ENCODE measurements around the gene PTDSS2.
"Not testable (repeated sequence)": the region's sequence is repeated elsewhere in the genome, so short reads cannot be mapped to it uniquely, and the experiment has no call there.

PTDSS2 gene

GRCh38 chr11:414318-414857 lies 35.7 kb upstream of the PTDSS2 start:
- no peak for DNase-seq

- DNase-seq, result no peak
These were observed 34.4 kb upstream of the PTDSS2 start for GRCh38 chr11:415640-416041.

DNA sequence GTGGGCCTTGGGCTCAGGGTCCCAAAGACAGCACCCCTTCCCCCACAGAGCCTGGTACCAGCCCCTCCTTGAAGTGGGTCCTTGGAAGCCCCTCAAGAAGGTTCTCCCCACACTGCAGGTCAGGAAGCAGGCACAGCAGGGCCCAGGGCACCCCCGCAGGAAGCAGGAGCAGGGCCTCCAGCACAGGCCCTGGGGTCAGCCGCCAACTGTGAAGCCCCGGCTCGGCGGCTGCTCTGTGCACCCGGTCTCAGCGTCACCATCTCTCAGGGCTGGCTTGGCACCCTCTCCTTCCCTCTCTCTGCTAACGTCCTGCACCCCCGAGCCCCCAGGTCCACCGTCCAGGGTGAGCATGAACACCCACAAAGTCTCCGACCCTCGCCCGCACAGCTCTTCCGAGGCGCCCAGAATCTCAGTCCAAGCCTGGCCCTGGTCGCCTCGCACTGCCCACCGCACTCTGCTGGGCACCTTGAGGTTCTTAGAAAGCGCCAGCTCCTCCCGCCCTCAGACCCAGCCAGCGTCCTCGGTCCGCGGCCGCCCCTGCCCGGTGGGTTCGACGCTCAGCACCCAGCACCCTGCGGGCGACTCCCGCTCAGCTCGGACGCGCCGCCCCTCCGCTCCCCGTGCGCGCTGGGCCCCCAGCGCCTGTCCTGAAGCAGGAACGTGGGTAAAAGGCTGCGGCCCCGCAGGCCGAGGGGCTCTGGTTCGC lies 33.9 kb upstream of the PTDSS2 start:
- no peak for DNase-seq

DNA sequence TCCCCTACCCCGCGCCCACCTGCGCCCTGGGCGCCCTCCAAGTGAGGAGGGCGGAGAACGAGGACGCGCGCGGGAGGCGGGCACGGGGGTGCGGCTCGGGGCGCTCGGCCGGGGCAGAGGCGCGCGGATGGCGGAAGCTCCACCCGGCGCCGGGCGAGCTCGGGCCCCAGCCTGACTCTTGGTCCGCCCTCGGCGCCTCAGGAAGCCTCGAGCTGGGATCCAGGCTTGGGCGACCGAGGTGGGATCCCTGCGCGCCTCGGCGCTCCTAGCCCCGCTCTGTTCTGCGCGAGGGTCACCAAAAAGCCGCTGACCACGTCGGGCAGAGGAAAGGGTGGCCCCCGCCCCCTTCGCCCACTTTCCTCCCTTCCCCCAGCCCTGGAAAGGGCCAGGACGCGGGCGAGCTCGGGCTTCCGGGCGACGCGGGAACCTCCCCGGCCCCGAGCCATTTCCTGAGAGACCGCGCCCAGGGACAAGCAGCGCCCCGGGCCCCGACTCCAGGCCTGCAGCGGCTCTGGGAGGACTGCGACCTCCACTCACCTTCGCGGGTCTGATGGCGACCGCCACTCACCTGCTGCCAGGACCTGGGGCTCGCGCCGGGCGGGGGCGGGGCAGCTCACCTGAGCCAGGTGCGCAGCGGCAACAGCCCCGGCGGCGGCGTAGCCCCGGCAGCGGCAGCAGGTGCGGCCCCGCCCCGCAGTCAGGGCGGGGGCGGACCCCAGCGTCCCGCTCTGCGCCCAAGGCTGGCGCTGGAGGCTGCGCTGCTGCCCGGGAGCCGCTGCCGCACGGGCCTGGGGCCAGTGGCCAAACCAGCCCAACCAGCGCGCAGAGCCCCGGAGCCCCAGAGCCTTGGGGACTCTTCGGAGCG lies 33.1 kb upstream of the PTDSS2 start:
- no peak for DNase-seq

DNA sequence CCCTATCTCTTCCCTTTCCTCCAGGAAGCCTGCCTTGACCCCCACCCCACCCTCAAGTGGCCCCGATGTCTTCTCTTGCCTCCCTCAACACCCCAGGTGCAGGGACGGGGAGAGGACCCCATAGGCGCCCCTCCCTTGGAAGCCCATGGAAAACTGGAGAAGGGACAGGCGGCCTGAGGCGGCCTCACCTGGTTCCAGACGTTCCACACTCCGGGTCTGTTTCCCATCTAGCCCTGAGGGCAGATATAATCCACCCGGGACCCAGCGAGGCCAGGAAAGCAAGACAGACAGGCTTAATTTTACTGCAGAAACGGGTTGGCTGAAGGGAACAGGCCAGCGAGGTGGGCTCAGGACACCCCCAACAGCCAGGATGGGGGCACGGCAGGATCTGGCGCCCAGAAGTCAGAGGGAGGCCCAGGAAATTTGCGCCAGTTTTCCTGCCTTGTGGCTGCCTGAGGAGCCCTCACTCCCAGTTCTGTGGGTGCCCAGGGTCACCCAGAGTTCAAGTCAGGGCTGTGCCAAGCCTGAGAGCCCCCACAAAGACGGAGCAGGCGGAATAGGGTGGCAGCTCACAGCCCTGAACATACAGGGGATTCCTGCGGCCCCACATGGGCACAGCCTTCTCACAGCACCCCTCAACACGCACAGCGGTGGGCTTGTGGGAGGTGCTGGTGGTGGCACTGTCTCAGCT lies 32.3 kb upstream of the PTDSS2 start:
- DNase-seq, result no peak

DNA sequence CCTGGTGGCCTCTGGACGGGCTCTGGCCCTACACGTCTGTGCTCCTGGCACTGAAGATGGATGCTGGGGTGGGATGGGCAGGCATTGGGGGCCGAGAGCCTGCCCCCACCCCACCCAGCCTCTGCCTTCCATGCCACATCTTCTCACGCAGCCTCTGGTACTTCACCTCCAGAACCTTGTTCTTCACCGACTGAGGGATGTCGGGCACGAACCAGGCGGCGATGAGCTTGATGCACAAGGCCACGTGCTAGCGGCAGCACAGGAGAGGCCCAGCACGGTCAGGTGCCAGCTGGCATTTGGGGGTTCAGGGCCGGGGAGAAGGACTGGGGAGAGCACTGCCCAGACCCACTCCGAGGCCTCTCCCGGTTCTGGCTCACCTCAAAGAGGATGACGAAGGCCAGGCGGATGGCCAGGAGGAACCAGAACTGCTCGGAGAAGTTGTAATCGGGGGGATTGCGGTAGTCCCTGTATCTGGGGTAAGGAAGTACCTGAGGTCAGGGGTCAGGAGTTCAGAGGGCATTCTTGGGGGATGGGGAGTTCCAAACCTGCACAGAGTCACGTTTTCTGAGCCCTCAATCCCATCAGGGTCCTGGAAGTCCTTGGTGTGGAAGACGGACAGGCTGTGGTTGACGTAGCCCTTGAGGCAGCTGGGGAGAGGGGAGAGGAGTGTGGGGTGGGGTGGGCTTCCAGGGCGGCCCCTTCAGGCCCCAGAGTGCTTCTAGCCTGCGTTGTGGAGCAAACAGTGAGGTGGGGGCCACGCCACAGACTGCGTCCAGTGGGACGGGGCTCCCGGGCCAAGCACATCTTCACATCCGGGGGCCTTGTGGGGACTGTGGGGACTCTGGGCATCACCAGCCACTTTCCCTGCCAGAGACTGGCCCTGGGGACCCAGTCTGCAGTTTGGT lies 31.5 kb upstream of the PTDSS2 start:
- no peak for DNase-seq

DNA sequence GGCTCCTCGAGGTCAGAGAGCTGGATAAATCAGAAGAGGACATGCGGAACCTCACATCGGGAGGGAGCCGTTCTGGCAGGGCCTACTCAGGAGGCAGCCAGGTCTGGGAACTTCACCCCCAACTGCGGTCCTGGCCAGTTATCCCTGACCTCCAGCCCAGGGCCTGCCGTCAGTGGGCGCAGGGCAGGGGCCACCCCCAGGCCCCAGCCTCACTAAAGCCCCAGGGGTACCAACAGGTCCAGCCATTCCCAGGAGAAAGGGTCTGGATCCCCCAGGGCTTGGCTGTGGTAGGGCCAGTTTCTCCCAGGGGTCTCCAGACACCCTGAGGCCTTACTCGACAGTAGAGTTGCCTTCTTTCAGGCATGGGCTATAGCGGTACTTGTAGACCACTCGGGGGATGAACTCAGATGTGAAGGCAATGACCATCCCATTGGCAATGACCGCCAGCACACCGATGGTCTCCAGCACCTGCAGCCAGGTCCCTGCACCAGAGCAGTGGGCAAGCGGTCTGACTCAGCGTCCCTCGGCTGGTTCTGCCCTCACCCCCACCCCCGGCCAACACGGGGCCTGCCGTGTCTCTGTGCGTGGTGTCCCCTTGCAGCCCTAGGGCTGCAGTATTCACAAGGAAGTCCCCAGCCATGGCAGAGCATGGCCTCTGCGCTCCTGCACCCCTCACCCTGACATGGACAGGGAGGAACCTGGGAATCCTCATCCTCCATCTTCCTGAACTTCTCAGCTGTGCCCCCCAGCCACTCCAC lies 30.7 kb upstream of the PTDSS2 start:
- no peak for DNase-seq

GRCh38 chr11:420054-420910 lies 29.8 kb upstream of the PTDSS2 start:
- DNase-seq, result no peak

DNA sequence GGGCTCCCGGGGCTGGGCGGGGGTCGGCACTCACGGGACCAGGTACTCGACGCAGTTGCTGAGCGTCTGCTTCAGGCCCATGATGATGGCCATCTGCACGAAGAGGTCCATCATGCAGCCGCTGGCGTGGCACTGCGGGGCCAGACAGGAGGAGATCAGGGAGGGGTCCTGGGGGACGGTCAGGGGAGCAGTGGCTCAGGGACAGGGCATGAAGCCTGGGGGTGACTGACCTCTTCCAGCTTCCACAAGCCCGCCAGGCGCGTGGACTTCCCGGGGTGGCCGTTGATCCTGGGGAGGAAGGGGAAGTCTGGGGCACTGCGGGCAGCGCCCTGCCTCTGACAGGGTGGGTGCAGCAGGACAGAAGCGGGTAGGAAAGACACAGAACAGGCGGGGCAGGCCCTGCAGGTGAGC lies 29.2 kb upstream of the PTDSS2 start:
- no peak for DNase-seq

GRCh38 chr11:422249-422656 lies 27.8 kb upstream of the PTDSS2 start:
- DNase-seq, result no peak

GRCh38 chr11:424232-424631 lies 25.8 kb upstream of the PTDSS2 start:
- DNase-seq, result no peak

GRCh38 chr11:424766-425165 lies 25.3 kb upstream of the PTDSS2 start:
- not testable (repeated sequence) for DNase-seq

- no peak for DNase-seq
These were observed 24.8 kb upstream of the PTDSS2 start for GRCh38 chr11:425301-425700.

DNA sequence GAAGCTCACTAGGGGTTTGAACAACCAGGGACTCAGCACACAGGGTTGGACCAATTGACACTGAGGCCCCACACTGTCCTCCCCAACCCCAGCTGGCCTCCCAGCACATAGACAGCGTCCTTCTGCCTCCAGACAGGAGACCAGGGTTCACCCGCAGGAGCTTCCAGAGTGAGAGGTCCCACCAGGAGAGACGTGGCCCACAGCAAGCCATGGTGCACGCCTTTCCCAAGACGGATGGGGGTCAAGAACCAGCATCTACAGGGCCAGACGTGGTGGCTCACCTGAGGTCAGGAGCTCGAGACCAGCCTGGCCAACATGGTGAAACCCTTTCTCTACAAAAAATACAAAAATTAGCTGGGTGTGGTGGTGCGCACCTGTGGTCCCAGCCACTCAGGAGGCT lies 23.2 kb upstream of the PTDSS2 start:
- DNase-seq, result no peak

DNA sequence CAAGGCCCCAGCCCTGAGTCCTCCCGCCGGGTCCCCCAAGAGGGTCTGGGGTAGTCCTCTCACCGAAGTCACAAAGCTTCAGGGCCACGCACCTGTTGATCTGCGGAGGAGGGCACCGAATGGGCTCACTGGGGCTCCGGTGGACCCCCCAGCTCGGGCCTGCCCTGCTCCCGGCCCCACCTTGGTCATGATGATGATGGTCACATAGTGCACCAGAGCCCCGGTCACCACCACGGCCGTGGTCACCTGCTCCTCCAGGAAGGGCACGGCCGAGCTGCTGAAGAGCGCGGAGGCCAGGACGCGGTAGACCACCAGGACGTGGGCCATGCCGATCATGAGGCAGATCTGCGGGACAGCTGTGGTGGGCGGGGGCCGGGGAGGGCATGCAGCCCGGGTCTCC lies 21.8 kb upstream of the PTDSS2 start:
- no peak for DNase-seq

DNA sequence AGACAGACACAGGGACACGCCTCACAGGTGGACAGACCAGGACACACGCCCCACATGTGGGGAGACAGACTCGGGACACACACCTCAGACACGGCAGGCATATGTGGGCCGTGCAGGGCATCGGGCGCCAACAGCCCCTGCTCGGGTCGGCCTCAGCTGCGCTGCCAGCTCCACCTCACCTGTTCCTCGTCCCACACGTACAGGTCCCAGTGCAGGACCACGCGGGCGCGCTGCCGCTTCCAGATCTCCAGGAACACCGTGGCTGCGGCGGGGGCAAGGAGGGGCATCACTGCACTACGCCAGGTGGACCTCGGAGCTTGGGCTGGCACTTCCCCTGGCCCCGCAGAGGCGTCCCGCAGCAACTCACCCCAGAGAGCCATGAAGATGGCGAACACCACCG lies 20.7 kb upstream of the PTDSS2 start:
- no peak for DNase-seq

DNA sequence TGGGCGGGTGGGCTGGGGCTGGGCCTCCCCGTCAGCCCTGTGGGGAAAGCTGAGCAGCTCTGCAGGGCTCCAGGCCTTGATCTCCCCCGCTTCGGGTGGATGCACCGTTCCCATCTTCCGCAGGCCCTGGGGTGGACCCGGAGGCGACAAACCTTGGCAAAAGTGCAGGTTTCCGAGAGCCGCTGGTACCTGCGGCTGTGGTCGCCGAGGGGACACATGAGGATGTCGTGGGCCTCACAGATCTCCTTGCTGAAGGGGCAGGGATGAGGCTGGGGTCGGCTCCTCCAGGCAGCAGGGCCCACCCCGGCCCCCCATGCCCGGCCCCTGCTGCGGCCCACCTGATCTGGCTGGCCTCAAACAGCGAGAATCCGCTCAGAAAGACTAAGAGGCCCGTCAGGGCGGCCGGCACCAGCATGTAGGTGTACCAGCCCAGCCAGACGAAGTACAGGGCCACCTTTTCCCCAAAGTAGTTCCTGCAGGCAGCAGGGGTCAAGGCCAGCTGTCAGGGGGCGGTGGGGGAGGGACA lies 20.1 kb upstream of the PTDSS2 start:
- DNase-seq, result no peak

GRCh38 chr11:431921-432320 lies 18.2 kb upstream of the PTDSS2 start:
- DNase-seq, result no peak

DNA sequence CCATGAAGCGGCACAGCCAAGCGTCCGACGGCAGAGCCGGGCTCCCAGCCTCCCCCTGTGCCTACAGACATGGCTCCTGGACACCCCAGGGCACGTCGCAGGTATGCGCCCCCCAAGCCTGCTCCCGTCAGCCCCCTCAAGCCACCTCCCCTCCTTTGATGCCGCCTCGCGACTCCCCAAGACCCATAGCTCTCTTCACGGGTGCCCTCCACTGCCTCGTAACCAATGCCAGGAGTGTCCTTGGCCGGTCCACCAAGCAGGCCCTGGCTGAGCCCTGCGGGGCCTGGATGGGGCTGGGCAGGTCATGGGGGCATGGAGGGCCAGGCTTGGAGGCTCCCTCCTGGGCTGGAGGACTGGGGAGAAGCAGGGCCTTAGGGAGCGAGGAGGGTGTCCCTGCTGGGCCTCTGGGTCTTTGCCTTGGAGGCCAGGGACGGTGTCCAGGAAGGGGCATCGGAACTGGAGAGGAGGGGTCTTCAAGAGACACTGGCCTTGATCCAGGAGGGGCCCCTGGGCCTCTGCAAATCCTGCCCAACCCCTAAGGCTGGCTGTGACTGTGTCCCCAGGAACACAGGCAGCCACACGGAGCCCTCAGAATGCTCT lies 17.5 kb upstream of the PTDSS2 start:
- DNase-seq, result no peak

GRCh38 chr11:433111-433510 lies 17.0 kb upstream of the PTDSS2 start:
- DNase-seq, result no peak
